ENCODE results near the gene SDF2L1.
"Not testable (repeated sequence)": the region's sequence is repeated elsewhere in the genome, so short reads cannot be mapped to it uniquely, and the experiment has no call there.

The SDF2L1 gene

DNA sequence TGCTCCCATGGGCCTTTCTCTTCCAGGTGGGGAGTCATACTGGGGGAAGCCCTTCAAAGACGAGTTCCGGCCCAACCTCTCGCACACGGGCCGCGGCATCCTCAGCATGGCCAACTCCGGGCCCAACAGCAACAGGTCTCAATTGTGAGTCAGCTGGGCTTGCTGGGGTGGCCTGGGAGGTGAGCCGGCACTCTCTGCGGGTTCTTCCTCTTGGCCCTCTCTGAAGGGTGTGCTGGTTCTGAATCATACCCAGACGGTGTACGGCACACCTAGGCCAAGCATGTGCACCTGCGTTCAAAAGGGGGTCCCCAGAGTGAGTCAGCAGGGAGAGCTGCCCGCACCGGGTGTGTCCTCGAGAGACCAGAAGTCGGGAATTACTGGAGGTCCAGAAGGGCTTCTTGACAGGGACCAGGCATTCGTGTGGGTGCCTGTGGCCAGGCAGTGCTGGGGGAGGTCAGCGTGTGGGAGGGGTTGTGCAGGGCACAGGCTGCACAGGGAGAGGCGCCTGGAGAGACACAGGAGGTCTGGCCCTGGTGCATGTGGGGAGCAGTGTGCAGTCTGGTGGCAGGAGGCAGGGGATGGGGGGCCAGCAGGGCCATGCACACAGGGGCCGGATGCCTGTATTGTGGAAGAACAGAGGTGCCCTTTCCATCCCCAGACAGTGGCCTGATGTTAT is 46.7 kb downstream of the SDF2L1 start:
- DNase-seq, result no peak

DNA sequence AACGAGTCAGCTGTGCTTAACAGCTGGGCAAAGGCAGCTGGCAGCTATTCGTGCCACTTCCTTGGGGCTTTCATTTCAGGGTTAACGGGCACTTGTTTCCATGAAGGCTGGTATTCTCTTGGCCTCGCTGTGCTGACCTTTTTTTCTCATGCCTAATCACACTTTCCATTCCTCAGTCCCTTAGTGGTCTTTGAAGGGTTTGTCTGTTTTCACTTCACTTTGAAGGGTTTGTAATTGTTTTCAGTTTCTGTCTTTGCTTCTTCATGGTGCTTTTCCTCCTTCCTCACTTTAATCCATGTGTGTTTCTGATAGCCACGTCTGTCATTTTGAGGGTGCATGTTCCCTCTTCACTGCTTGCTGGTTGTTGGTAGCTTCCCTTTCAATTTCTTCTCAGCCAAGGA is 48.3 kb downstream of the SDF2L1 start:
- no peak for DNase-seq

DNA sequence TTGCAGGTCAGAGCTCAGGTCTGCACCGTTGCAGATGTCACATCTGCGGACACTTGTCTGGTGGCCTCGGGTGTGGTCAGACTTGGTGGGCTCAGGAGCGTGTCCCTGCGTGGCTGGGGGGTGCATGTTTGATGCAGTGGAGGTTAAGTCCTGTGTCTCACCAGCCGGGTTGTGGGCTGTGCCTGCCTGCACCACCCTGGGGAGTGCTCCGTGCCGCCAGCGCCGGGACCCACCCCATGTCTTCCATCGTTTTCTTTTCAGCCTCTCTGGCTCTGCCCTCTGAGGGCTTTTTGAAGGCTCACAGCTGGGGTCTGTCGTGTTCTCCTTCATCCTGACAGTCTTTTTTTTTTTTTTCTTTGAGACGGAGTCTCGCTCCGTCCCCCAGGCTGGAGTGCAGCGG is 49.7 kb downstream of the SDF2L1 start:
- no peak for DNase-seq

DNA sequence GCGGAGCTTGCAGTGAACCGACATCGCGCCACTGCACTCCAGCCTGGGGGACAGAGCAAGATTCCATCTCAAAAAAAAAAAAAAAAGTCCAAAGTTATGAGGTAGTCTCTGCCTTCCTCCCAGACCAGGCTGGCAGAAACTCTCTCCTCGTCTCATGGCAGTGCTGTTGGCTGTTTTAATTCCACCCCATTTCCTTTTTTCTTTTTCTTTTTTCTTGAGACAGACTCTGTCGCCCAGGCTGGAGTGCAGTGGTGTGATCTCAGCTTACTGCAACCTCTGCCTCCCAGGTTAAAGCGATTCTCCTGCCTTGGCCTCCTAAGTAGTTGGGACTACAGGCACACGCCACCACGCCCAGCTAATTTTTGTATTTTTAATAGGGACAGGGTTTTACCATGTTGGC is 50.8 kb downstream of the SDF2L1 start:
- not testable (repeated sequence) for DNase-seq

DNA sequence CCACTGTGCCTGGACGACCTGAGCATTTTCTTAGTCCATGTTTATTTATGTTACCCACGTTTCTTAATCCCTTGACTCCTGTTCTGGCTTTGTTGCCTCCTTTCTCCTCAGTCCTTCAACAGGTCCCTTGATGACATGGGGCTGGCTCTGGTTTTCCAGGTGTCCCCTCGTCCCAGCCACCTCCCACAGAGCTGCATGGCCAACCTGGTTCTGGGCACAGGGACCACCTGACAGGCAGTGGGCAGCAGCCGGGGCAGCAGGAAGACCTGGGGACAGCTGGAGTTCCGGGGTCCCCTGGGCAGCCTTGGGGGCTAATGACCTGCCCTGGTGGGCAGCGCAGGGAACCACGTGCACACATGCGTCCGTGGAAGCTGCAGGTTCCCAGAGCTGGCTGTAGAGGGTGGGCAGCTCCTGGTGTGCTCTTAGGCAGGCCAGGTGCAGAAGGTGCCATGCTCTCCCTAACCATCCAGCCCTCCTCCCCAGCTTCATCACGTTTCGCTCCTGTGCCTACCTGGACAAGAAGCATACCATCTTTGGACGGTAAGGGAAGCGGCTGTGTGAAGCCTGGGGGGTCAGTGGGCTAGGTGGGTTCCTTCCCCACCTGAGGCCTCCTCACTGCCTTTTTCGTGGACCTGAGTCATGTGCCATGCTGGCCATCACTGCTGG is 51.4 kb downstream of the SDF2L1 start:
- no peak for DNase-seq
